ENCODE data around the gene RSRC1. TPM values are rescaled to one million over a fixed set of nuclear protein-coding genes. Genes with fewer than 3 reads are reported as not detected.
A peak's percentile ranks its signal among the peaks of the same experiment; 100 is the strongest.
"Not testable (repeated sequence)": the region's sequence is repeated elsewhere in the genome, so short reads cannot be mapped to it uniquely, and the experiment has no call there.

The RSRC1 gene
- total RNA-seq, 2 donors from 2014 or later = 37.4 to 41.0 TPM

DNA sequence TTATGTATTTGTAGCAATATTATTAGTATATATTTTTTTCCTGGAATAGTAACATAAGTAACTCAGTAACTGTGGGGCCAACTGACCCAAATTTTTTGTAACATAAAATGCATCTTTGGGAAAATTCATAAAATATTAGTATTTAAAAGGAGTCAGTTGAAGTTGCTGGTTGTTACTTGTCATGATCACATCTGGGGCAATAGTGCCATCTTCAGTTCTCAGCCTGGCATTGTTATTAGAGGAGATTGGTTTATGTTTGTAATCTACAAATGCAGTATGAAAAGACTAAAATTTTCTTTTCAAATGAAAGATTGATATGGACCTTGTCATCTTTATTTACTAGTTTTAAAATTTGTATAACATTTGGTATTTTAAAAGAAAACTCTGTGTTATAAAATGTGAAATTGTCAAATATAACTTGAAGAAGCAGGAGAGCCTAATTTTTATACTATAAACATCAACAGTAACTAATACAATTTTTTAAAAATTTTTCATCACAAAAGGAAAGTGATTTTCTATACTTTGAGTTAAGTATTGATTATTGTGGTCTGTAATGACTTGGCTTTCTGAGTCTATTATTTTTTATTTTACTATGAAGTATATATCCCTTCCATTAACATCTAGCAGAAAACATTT lies 422.3 kb downstream of the RSRC1 start:
- no peak for DNase-seq (ENCODE audit: low spot score)
- intact Hi-C loops (cut with DNase I) = no loop called here

DNA sequence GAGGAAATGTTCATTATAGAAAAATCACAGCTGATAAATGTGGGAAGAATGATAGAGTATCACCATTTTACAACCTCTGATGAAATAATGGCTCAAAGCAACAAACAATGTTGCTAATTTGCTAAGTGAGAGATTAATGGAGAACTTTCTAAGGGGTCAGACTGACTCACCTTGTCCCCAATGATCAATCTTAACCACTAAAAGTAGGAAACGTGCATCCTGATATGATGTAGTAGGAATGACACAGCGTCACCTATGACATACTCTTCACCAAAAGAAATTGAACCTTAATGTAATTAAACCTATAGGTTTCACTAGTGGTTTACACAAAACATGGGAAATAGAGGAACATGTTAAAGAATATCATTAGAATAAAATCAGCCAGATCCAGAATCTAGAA lies 426.0 kb downstream of the RSRC1 start:
- no peak for DNase-seq (ENCODE audit: low spot score)
- intact Hi-C loops (cut with DNase I) = no loop called here

DNA sequence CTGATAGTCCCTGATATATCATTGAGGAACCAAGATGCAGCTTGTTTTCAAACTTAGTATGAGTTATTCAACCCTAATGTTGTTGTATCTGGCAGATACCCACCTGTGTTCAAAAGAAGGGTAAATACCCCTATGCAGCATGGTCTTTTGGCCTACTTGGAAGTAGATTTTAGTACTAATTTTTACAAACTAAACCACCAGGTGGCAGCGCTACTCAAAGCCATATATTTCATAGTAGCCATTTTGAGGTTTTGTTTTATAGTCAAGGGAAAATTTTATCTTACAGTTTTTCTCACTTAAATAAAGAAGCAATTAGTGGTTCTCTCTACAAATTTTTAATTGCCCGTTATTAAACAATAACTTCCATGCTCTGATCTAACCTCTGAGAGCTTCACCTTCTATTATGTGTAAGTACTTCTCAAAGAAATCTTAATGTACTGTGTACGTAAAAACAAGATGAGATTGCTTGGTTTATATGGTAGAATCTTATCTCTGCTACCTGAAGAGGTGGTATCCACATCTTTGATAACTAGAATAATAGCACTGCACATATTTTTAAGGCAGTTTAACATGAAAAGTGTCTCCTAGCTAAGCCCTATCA lies 429.6 kb downstream of the RSRC1 start:
- intact Hi-C loops (cut with DNase I) = no loop called here
- DNase-seq (ENCODE audit: low spot score) = no peak

DNA sequence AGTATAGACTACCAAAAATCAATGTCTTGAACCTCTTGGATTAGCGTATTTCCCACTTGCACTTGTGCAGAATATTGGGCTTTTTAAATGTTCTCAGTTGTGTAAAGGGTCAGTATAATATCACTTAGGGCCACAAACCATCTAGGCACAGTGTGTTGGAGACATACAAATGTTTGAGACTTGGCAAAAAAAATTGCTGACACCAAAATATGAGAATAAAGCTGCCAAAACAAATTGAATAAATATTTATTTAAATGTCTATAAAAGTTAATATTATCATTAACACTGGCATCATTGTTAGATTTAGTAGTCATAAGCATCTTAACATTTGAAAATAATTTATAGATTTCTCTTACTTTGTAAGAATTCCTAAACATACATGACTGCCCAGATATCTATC lies 430.2 kb downstream of the RSRC1 start:
- intact Hi-C loops (cut with DNase I) = no loop called here

DNA sequence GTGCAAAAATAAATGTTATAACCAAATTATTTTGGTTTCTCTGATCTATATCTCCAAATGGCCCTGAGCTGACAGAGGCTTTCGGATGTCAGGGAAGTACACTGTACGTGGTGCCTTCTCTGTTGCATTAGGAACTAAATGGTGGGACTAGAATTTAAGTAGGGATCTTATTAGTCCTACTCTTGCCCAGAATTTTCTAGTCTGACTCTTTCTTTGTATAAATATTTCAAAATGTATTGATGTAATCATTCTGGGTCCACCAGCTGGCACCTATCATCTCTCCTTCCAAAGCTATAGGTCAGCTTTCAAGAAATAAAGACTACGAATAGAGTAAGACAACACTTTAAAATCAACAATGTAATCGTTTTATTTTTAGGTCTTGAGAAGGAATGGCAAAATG lies 438.8 kb downstream of the RSRC1 start:
- intact Hi-C loops (cut with DNase I) = no loop called here
- DNase-seq (ENCODE audit: low spot score) = no peak

More for the DNA sequence above, 430.2 kb downstream of the RSRC1 start:
- no peak for DNase-seq (ENCODE audit: low spot score)

DNA sequence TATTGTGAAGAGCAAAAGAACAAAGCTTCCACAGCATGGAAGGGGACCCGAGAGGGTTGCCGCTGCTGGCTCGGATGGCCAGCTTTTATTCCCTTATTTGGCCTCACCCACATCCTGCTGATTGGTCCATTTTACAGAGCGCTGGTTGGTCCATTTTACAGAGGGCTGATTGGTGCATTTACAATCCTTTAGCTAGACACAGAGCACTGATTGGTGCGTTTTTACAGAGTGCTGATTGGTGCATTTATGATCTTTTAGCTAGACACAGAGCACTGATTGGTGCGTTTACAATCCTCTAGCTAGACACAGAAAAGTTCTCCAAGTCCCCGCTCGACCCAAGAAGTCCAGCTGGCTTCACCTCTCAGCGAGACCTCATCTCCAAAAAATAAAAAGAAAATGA lies 440.0 kb downstream of the RSRC1 start:
- intact Hi-C loops (cut with DNase I); DNase-seq (ENCODE audit: low spot score): not testable (repeated sequence)

DNA sequence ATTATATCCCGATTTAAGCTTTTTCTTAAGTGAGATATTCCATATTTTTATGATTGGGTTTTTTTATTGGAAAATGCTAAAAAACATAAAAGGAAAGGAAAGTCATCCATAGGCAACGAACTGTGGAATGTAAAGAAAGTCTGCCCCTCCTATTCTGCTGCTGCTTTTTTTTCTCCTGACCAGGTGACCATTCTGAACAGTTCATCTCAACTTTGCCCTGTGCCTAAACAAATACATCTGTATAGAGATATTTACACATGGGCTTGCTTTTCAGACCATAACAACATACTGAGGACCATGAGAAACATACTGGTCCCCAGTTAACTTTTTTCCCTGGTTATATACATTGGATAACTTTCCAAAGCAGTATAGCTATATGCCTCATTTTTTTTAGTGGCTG lies 442.2 kb downstream of the RSRC1 start:
- intact Hi-C loops (cut with DNase I) = no loop called here
- DNase-seq (ENCODE audit: low spot score) = no peak

DNA sequence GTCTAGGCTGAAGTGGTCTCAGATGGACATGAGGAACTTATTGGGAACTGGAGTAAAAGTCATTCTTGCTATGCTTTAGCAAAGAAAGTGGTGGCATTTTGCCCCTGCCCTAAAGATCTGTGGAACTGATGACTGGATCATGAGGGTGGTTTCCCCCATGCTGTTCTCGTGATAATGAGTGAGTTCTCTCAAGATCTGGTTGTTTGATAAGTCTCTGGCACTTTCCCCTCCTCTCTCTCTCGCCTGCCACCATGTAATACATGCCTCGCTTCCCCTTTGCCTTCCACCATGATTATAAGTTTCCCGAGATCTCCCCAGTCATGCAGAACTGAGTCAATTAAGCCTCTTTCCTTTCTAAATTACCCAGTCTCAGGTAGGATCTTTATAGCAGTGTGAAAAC lies 449.6 kb downstream of the RSRC1 start:
- no peak for DNase-seq (ENCODE audit: low spot score)
- intact Hi-C loops (cut with DNase I) = no loop called here

DNA sequence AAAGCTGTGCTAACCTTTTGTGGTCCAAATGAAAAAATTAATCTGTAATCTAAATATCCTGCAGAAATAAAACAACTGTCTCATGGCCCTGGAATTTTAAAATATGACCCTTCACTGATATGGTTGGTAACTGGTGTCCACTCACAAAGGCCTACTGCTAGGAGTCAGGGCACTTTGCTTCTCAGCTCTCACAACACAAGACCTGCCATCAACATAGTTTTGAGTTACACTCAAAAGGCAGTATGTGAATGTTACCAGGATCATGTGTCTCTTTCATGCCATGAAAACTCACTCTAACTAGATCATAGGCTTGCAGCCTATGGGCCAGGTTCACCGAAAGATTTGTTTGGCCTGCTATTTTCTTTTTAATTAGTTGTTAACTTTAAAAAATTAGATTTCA lies 451.1 kb downstream of the RSRC1 start:
- no peak for DNase-seq (ENCODE audit: low spot score)
- intact Hi-C loops (cut with DNase I) = no loop called here

DNA sequence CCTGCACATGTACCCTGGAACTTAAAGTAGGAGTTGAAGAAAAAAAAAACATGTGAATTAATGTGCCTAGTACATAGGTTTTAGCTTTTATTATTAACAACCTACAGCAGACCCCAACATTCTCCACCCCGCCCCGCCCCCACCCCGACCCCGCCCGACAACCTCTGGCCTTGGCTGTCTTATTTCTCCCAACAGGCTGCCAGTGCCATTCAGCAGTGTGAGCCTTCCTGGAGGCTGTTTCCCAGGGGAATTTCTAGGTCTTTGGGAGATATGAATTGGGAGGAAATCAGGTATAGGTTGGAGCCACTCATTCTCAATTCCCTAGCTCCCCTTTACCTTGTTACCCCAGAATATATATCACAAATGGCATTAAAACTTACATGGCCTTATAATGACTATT lies 452.8 kb downstream of the RSRC1 start:
- intact Hi-C loops (cut with DNase I) = no loop called here
- no peak for DNase-seq (ENCODE audit: low spot score)

DNA sequence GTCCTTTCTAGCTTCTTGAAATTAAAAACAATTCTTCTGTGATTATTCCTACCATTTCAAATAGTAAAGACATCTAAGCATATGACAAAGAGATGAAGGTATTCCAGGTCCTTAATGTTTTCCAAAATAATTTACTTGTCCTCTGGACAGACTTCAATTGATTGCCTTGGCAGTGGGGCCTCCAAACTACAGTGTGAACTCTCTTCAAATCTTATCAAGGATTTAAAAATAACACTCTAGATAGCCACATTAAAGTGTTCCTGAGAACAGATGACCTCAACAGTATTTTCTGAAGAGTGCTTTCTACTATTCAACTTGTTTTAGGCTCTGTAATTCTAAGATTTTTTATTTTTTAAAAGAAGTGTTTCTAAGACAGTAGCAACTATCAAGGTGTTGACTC lies 453.2 kb downstream of the RSRC1 start:
- DNase-seq (ENCODE audit: low spot score) = no peak
- intact Hi-C loops (cut with DNase I) = no loop called here

DNA sequence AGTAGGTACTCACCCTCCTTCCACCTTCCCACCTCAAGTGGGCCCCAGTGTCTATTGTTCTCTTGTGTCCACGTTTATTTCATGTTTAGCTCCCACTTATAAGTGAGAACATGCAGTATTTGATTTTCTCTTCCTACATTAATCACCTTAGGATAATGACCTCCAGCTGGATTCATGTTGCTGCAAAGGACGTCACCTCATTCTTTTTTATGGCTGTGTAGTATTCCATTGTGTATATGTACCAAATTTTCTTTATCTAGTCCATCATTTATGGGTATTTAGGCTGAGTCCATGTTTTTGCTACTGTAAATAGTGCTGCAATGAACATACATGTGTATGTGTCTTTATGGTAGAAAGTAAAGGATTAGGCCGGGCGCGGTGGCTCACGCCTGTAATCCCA lies 455.2 kb downstream of the RSRC1 start:
- intact Hi-C loops (cut with DNase I) = no loop called here
- no peak for DNase-seq (ENCODE audit: low spot score)

DNA sequence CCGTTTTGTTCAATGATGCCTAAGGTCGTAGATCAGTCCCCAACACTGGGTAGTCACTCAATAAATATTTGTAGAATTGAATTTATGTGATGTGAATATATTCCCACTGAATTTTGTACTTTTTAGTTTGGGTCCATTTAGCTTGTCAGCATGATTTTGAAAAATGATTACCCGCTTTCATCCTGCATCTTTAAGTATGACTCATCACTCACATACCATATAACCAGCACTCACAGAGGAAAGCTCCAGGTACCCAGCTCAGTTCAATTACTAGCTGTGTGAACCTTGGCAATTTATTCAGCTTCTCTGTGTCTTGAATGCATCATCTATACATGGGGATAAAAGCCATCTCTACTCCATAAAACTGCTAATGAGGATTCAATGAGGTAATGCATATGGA lies 458.9 kb downstream of the RSRC1 start:
- intact Hi-C loops (cut with DNase I) = no loop called here
- no peak for DNase-seq (ENCODE audit: low spot score)

DNA sequence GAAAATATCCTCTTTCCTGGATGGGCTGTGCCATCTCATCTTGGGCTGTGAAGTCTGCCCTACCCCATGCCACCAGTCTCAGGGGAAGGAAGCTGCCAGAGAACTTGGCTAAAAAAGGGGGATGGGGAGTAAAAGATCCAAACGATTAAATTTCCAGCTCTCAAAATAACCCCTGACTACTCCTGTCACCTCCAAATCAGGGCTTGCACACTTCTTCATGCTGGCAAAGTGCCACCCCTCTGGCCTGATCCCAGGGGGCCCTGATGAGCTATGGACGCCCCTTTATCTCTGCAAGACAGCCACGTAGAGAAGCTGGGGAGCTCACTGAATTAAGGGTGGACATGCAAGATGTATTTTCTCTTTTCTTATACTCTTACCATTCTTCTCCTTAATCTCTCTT lies 459.9 kb downstream of the RSRC1 start:
- no peak for DNase-seq (ENCODE audit: low spot score)
- intact Hi-C loops (cut with DNase I) = no loop called here

DNA sequence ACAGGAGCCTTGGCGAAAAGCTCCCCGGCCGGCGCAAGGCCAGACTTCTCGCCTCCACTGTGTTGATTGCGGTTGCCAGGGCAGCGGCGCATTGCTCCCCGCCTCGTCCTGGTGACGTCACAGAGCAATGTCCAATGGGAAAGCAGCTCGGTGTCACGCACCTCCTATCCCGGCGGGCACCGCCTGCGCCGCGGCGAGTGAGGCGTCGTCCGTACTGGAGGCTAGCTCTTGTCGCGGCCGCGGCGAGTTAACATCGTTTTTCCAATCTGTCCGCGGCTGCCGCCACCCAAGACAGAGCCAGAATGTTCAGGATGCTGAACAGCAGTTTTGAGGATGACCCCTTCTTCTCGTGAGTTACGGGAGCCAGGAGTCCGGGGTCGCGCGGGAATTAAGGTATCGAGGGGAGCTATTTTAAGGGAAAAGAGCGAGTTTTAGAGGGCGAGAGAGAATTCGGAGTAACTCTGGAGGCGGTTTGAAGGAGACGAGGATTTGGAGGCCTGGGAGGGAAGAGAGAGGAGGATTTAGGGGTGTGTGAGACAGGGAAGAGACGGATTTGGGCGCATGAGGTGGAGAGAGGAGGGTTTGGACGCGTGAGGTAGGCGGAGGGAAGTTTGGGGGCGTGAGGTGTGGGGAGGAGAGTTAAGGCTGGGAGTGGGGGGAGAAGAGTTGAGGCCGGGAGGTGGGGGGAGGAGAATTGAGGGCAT lies 461.3 kb downstream of the RSRC1 start, which contains the start of gene MLF1:
Gene MLF1 (plus strand): TSS at position 196 of the 704 bp plus-strand sequence. CDS start 107 bp downstream, at position 303.
- peak; percentile 99 for DNase-seq (ENCODE audit: low spot score)
- intact Hi-C loops (cut with DNase I) = no loop called here

DNA sequence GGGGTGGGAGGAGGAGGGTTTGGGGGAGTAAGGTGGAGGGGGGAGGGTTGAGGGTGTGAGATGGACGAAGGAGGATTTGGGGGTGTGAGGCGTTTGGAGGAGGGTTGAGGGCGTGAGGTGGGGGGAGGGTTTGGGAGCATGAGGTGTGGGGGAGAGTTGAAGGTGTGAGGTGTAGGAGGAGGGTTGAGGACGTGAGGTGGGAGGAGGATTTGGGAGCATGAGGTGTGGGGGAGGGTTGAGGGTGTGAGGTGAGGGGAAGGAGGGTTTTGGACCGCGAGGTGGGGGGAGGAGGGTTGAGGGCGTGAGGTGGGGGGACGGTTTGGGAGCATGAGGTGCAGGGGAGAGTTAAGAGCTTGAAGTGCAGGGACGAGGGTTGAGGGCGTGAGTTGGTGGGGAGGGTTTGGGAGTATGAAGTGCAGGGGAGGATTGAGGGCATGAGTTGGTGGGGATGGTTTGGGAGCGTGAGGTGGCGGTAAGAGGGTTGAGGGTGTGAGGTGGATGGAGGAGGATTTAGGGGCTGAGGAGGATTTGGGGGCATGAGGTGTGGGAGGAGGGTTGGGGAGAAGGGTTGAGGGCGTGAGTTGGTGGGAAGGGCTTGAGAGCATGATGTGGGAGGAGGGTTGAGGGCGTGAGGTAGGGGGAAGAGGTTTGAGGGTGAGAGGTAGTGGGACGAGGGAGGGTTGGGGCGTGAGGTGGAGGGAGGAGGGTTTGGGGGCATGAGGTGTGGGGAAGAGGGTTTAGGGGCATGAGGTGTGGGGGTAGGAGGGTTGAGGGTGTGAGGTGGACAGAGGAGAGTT lies 462.3 kb downstream of the RSRC1 start:
- no peak for DNase-seq (ENCODE audit: low spot score)
- intact Hi-C loops (cut with DNase I) = no loop called here

DNA sequence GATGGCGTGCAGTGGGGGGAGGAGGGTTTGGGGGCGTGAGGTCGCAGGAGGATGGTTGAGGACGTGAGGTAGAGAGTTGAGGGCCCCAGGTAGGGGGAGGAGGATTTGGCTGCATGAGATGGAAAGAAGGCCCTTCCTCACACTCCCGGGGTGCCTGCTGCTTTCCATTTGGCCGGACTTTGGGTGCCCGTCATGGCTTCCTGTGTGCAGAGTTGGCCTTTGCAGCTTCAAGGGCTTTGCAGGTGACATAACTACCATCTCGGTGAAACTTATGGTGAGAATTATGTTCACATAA lies 462.8 kb downstream of the RSRC1 start:
- intact Hi-C loops (cut with DNase I) = no loop called here

DNA sequence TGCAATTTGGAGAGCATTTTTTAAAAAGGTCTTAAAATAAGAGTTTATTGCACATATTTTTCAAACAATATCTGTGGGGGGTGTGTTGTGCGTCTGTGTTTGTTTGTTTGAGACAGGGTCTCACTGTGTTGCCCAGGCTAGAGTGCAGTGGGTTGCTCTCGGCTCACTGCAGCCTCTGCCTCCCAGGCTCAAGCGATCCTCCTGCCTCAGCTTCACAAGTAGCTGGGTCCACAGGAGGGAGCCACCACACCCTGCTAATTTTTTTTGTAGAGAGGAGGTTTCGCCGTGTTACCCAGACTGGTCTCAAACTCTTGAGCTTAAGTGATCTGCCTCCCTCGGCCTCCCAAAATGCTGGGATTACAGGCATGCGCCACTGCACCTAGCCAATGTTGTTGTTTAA lies 463.8 kb downstream of the RSRC1 start:
- intact Hi-C loops (cut with DNase I) = no loop called here
- DNase-seq (ENCODE audit: low spot score) = no peak

More for the DNA sequence above, 462.8 kb downstream of the RSRC1 start:
- DNase-seq (ENCODE audit: low spot score) = no peak

DNA sequence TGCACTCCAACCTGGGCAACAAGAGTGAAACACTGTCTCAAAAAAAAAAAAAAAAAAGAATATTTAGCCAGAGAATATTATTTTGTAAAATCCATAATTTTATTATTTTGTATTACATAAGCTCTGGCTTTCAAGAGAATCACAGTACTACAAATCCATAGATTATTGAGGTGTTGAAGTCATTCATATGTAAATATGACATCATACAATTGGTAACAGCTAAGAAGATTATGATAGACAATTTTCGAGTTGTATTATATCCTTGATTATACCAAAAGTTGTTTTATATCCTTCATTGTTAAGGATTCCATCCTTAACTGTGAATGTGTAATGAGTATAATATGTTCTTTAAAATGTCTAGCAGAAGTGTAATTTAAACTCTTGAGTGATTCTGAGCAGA lies 464.8 kb downstream of the RSRC1 start:
- no peak for DNase-seq (ENCODE audit: low spot score)
- intact Hi-C loops (cut with DNase I) = no loop called here

DNA sequence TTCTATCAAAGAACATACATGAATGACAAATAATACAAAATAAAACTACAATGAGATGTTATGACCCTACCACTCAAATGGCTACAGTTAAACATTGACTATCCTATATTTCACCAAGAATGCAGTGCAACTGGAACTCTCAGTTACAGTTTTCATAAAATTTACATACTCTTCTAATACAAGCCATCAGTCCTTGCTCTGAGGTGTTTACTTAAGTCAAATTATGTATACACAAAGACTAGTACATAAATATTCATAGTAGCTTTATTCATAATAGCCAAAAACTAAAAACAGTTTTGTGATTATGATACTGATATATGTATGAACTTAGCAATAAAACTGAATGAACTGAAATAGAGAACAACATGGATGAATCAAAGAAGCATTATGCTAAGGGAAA lies 480.3 kb downstream of the RSRC1 start:
- no peak for DNase-seq (ENCODE audit: low spot score)
- intact Hi-C loops (cut with DNase I) = no loop called here
